ENCODE results near the gene SORCS1. TPM values are rescaled to one million over a fixed set of nuclear protein-coding genes. Genes with fewer than 3 reads are reported as not detected.
"Not testable (repeated sequence)": the region's sequence is repeated elsewhere in the genome, so short reads cannot be mapped to it uniquely, and the experiment has no call there.

Gene SORCS1
- total RNA-seq, 1 donor from 2014 or later: not detected

DNA sequence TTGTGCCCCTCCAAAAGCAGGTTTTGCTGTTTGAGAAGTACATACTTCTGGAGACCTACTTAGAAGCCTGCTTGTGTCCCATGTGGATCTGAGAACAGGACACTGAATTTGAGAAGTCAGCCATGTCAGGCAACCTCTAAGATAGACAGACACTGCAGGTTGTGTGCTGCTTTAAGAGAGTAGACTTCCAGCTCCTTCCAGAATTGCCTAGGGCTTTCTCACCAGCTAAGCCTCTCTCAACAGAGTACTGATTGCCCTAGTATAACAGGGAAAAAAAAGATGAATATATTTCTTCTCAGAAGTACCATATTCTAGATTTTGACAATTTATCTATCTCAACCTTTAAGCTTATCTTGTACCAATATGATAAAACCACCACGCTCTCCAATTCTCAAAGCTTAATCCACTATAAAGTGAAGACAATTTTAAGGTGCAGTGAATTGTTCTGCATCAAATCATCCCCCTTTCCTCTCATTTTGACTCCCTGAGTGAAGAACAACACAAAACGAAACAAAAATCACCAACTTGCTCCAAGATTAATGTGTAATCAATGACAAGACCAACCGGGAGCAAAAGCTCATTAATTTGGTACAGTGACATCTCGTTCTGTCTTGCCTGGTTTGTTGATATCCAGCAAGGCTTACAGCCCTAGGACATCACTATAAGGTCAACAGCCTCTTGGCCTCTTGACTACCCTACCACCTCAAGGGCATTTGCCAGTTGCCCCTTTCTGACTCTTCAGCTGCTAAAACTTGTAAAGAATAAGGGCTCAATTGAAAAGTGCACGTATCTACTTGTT is 214.6 kb downstream of the SORCS1 start:
- intact Hi-C loops (cut with micrococcal nuclease): no loop called here

DNA sequence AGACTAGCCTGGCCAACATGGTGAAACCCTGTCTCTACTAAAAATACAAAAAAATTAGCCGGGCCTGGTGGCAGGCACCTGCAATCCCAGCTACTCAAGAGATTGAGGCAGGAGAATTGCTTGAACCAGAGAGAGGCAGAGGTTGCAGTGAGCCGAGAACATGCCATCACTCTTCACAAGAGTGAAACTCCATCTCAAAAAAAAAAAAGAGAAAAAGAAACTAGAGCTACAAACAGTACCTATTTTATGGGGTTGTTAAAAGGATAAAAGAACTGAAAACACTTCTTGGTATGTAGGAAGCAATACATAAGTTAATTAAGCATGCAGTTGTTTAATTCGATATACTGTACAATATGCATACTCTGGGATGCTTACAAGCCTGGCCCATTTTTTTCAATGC is 216.9 kb downstream of the SORCS1 start:
- intact Hi-C loops (cut with micrococcal nuclease): no loop called here

DNA sequence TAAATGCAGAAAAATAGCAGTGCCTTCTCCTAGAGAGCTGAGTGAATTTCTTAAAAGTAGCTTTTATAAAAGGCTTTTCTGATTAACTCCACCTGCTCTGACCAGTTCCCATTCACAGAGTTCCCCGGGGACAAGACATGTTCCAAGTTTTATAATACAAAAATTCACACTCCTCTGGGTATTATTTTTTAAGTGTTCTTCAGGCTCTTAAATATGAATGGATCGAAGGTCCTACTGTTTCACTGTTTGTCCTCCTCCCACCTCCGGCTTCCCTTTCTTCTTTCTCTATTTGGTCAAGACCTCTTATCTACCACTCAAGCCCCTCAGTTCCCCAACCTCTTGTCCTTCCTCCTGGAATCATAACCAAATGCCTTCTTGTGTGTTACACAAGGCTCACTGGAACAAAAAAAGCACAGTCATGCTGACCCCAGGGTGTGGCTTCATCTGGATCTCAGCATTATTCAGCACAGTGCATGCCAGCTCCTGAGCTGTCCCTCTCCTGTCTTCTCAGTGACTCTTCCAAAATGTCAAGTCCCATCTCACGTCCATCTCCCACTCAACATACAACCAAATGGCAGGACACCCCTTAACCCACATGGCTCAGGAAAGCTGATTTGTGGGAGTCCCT is 222.4 kb downstream of the SORCS1 start:
- intact Hi-C loops (cut with micrococcal nuclease): no loop called here

DNA sequence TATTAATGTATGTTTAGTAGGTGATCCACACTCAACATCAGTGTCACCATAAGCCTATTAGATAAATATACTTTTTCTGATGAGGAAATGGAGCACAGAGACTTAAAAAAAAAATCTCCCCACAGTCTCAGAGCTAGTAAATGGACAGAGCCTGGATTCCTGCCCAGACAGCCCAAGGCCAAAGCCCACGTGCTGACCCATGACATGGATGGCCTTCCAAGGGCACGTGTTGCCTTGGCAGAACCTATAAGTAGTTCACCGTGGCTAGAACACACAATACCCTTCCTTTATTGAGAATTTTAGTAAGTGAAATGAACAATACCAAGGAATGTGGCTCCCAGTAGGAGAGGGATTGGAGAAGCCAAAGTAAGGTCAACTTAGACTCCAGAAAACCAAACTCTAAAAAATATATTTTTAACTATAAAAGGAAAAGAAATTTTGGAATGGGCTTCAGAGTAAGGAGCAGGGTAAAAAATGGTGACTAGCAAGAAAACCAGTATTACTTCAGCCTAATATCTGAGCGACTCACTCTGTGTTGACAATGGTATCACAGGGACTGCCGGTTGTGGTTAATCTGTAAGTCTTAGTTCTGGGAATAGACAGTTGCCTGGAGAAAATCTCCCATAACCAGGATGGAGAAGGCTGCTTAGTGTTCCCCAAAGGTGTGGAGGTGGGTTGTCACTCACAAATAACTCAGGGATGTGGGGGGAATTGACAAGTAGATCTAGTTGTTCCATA is 223.0 kb downstream of the SORCS1 start:
- intact Hi-C loops (cut with micrococcal nuclease): no loop called here

DNA sequence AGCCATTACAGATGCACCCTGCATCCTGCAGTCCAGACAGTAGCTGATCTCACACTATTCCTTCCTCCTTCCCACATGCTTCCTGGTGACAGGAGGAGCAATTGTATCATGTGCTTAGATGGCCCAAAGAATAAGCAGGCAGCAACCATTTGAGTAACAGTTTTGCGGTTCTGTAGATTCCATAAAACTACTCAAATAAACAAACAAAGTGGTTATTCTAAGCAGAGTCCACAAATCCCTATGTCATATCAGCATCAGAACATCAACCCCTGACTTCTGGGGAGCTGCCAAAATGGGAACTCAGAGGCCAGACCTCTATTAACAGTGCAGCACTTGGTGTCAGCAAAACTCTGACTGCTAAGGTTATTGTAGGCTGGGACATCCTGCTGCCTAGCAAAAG is 226.0 kb downstream of the SORCS1 start:
- intact Hi-C loops (cut with micrococcal nuclease): no loop called here

DNA sequence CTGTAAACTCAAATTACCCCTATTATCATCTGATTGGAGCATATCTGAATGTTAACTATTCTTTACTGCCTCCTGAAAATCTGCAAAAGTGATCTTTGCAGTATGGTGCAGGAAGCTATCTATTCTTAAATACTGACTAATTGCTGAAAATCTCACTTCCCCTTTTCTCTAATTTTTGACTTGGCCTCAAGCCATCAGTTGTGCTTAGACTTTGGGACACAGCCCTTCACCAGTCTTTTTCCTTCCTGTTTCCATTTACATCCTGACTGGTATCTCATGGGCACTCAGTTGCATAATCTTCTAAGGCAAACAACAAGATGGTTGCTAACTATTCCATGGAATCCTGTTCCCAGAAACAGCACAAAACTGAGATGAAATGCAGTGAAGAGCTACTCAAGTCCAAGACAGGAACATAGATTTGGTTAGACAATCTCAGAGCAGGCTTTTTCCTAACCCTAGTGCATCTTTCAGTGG is 228.5 kb downstream of the SORCS1 start:
- intact Hi-C loops (cut with micrococcal nuclease): no loop called here

DNA sequence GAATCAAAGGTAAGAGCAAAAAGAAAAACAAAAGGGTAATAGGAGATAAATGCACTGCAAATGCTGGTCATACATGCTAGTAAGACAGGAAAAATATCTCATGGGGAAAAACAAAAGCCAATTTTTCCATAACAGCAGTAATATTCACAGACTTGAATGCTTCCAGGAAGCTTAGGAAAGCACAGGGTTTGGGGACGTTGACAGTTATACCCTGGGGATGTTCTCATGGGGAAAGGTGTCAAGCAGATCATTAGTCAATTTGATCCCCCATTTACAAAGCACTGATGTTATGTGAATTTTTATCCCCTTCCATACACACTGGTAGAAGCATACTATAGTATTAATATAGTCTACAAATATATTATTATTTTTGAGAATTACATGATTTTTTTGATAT is 232.7 kb downstream of the SORCS1 start:
- intact Hi-C loops (cut with micrococcal nuclease): no loop called here

DNA sequence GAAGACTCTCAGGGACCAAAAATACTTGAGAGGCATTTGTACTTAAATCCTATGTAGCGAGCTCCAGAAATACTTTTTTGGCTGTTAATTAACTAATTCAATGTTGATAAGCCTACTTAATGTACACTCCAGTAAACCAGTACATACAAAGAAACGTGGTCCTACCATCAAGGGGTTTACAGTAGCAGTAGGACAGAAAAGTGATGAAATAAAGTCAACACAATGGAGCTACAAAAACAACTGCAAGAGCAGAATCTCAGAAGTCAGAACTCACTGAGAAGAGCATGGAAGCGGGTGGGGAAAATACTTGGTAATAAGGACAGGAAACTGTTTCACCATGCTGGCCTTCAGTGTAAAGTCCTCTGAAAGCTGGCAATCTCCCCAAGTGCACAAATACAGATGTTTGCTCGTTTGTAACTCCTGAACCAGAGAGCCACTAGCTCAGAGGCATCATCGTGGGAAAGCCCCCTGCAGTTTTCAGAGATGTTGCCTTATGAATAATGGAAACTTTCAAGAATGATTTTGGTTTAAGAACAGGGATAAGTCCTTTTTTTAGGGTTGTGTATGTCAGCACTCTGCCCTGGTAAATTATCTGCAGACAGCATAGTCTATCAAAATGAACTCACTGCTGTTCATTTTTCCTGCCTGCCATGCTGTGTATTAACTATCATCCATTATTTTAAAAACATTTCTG is 233.2 kb downstream of the SORCS1 start:
- intact Hi-C loops (cut with micrococcal nuclease): no loop called here

DNA sequence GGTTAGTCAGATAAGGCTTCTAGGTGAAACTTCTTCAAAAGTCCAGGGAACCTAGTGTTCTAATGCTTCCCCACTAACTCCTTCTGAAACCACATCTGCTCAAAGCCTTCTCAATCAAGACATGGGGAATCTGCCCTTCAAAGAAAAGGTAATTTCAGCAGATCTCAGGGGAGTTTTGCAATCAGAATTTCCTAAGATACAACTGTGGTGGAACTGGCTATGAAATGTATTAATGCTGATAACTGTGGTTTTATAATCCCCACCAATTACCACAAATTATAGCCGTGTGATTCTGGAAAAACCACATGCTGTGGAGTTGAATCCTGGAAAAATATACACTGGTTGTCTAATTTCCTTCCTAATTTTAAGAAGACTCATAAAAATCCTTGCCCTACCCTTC is 233.8 kb downstream of the SORCS1 start:
- intact Hi-C loops (cut with micrococcal nuclease): no loop called here

DNA sequence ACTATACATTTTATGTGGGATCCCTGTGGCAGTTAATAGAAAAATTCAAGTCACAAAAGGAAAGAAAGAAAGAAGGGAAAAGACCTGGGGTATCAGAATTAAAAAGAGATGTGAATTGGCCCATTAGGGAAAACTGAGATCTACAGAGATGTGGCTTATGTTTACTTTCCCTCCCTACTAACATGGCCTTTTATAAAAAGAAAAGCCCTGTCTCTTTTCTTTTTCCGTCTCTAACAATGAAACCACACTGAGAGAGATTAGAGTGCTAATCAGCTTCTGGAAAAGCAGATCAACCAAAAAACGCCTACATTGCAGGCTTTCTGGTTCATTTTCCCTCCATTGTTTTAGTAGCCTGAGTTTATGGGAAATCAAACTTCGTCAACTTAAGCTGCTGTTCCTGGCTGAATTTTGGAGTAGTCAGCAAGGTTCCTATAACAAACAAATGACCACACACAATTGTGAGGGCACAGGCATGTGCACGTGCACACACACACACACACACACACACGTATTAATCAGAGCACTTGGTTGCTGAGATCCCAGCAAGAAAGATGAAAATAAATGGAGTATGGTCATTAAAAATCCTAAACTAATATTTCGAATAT is 235.1 kb downstream of the SORCS1 start:
- intact Hi-C loops (cut with micrococcal nuclease): no loop called here

DNA sequence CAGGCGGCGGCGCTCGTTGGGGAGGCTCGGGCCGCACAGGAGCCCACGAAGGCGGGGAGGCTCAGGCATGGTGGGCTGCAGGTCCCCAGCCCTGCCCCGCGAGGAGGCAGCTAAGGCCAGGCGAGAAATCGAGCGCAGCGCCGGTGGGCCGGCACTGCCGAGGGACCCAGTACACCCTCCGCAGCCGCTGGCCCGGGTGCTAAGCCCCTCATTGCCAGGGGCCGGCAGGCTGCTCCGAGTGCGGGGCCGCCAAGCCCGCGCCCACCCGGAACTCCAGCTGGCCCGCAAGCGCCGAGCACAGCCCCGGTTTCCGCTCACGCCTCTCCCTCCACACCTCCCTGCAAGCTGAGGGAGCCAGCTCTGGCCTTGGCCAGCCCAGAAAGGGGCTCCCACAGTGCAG is 236.4 kb downstream of the SORCS1 start:
- intact Hi-C loops (cut with micrococcal nuclease): not testable (repeated sequence)

DNA sequence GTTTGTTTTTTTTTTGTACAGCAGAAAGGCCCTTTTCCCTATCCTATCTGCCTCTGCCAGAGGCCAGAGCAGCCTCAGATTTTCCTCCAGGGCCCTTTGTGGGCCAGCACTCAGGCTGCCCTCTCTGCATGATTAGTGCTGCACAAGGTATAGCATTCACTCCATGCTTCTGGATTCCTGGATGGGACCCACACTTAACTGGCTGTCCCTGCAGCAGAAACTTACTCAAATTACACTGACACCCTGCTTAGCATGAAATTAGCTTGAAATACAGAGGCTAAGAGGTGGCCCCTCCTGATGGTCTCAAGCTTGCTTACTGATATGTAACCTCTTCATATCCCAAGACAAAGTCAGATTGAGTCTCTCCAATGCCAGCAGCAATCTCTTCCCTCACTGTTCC is 239.3 kb downstream of the SORCS1 start:
- intact Hi-C loops (cut with micrococcal nuclease): no loop called here

DNA sequence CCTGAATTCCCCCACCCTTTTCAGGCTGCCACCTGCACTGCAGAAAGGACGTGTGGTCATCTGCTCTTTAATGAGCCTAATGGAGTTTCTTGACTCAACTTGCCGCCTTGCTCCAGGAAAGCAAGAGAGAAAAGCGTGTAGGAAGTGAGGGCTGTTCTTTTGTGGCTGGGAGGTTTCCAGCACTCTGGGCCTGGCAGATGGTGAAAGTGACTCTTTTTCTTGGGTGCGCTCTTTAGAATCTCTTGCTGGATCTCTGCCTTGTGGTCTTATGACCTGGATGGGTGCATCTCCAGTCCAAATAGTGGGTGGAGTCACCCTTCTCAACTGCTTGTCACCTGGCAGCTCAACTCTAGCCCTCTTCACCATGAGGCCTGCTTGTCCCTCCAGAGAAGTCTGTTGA is 244.0 kb downstream of the SORCS1 start:
- intact Hi-C loops (cut with micrococcal nuclease): no loop called here

DNA sequence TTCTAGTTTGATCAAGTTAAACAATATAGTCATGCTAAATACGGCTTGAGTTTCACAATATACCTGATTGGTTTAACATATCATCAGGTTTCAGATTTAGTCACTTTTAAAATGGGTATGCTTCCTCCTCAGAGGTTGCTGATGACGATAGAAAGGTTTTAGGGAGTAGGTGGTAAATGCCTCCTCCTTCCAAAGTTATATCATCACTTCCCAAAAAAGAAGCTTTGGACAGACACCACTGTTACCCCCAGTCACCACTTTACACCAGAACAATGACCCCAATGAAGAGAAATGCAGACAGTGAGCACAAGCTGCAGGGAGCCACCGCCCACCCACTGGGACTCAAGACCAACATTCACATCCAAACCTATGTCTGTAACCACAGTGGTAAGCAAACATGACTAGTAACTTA is 244.6 kb downstream of the SORCS1 start:
- intact Hi-C loops (cut with micrococcal nuclease): no loop called here

DNA sequence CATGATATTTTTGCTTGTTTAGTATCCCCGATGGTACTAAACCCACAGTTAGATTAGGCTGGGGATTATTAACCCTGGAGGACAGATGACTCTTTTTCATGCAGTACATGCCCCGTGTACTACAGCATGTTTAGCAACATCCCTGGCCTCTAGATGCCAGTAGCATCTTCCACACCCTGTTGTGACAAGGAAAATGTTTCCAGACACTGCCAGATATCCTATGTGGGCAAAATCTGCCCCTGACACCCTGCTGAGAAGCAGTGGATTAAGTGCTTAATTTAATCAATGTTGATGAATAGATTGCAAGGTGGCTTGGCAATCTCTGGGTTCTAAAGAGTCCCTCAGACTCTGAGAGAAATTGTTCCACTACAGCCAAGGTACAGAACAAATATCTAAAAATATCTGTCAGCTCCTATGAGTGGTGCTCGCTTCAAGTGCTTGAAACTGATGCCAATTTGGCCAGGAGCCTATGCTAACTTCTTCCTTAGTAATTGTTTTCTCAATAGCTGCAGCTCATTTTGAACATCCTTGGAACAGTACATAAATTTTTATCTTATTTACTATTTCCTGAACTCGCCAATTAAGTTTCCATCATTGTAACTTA is 247.0 kb downstream of the SORCS1 start:
- intact Hi-C loops (cut with micrococcal nuclease): no loop called here

DNA sequence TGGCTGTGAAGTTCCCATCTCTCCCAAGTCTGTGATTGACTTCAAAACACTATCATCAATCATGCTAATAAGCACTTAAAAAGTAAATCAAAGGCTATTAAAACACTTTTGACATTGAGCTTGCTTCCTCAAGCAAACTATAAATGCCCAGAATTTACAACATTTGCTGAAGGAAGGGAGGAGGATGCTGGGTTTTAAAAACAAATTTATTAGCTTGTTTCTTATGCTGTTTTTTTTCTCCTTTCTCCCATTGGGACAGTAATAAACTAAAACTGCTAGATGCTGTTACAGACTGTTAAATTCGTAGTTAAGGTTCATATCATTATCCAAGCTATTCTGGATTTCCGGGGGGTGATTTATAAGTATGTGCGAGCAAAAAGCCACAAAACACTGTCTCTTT is 250.5 kb downstream of the SORCS1 start:
- intact Hi-C loops (cut with micrococcal nuclease): no loop called here

DNA sequence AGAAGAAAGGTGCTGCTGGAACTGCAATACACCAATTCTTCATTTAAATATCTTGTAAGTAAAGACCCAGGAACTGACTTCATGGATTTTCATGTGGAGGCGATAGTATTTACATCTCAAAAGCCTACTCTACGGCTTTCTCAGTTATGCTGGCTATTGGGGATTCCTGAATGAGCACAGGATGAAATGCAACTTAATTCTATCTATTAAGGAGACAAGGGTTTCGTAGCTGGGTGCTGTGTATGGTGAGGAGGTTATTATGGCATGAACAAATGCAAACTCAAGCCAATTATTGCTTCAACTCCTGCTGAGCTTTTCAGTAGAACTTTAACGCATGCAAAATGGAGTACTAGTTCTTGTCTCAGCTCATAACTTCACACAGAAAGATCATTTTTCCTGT is 251.2 kb downstream of the SORCS1 start:
- intact Hi-C loops (cut with micrococcal nuclease): no loop called here

DNA sequence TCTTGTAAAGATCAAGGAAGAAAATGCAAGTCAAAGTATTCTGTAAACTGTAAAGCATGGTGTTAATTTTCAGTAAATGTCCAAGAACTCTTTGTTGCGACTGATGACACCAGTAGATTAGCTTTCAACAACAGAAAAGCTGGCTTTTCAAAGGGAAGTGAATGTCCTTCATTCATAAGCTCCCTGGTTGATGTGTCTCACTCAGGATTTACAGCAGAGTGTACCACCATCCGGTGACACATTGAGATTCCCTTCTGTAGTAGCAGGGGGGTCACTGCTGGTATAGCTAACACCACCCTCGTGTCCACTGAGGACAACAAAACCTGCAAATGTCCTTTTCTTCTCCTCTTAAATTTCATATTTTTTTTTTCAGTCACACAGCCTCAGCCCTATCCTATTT is 253.4 kb downstream of the SORCS1 start:
- intact Hi-C loops (cut with micrococcal nuclease): no loop called here

DNA sequence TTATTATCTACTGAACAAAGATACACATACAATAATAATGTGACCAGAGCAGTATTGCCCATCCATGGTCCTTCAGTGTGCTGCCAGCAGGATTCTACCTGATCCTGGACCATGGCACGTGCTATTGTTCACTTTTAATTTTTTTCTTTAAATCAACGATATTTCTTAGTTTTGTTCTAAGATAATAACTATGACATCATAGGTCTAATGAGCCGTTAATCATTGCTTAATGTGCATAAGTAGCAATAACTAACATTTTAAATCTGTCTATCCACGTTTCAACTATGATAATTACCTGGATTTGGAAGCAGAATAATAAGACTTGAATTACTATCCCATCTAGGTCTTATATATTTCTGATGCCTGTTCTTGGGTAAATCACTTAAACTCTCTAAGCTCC is 253.8 kb downstream of the SORCS1 start:
- intact Hi-C loops (cut with micrococcal nuclease): no loop called here

DNA sequence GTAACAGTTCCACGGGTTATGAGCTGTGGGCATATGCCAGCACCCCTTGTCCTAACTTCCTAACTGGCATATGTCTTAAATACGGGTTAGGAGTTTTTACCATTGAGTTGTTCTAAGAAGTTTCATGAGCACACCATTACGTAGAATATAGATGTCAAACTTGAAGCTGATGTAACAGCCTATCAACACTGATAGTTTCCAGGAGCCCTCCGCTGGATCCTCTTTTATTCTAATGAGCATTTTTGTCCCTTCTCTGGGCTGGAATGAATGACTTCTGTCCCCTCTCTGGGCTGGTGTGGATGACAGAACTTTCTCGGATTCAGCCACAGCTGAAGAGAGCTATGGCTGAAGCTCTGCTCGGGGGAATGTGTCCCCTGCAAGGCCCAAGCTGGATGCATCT is 256.3 kb downstream of the SORCS1 start:
- intact Hi-C loops (cut with micrococcal nuclease): no loop called here

DNA sequence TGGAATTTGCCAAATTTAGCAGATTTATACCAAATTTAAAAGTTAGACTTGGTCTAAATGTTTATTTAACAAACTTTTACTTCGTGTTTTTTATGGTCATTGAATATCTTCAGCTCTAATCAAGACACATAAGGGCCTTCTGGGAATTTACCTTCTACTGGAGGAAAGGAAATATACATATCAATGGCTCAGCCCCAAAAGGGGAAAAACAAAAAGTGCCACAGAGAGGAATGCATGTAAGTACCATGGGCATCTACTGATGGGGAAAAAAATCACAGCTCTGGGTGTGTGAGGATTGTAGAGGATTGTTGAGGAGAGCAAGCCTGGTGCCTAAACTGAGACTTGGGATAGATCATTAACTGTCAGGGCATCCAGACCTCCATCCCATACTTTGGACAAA is 260.3 kb downstream of the SORCS1 start:
- intact Hi-C loops (cut with micrococcal nuclease): no loop called here
